Endothelial cell of umbilical vein (primary cell): ENCODE data around the gene MCC. TPM values are rescaled to one million over a fixed set of nuclear protein-coding genes. Genes with fewer than 3 reads are reported as not detected.

Experiments
- BruUV-seq: library from RNA; stranded (reverse); fragments of 400-500 nt; replicated peaks from 2 replicates; lab custom pipeline; 2021; lab: Mats Ljungman, UMichigan
- CTCF ChIA-PET: fragments of 300-600, 350-600 bp; sonication (Branson Sonifier 250); formaldehyde crosslinking; loops from one replicate; lab custom pipeline; 2021; ENCODE audit warnings: antibody characterized with exemption, inconsistent platforms; lab: Charles Lee
- POLR2A ChIA-PET: fragments of 300-600, 350-600 bp; sonication (Branson Sonifier 250); formaldehyde crosslinking; loops from one replicate; lab custom pipeline; 2021; ENCODE audit warnings: antibody characterized with exemption, inconsistent platforms; lab: Charles Lee
- DNase-seq: peaks from one replicate; pipeline ENCODE4 v3.0.0-alpha.2; 2011; ENCODE audit warnings: low read depth, low spot score
- FAIRE-seq: peaks from 2 replicates; lab custom pipeline; 2011; peaks lifted over from hg19 to GRCh38; lab: Jason Lieb, UNC
- H2AFZ ChIP-seq: 2 replicates; pipeline ENCODE4 v1.6.0; 2012; ENCODE audit warnings: low read depth, low read length, control low read depth, inconsistent platforms
- H3K27ac ChIP-seq: 2 replicates; pipeline ENCODE4 v1.5.1; 2011; ENCODE audit warnings: low read depth, mild to moderate bottlenecking, control low read depth, low read length, moderate library complexity; ENCODE audit not compliant: insufficient read depth
- H3K27me3 ChIP-seq, 2 experiments: 2 replicates each; pipeline versions ENCODE4 v1.6.0 to v1.6.1; 2011; ENCODE audit warnings: low read length in 2 of 2, mixed read lengths in 1 of 2; ENCODE audit not compliant: control insufficient read depth in 2 of 2, insufficient read depth in 2 of 2
- H3K36me3 ChIP-seq, 2 experiments: 2 replicates in 1 of 2; 3 replicates in 1 of 2; pipeline ENCODE4 v1.5.1; 2011; ENCODE audit warnings: low read length in 2 of 2, mild to moderate bottlenecking in 1 of 2, moderate library complexity in 1 of 2; ENCODE audit not compliant: control insufficient read depth in 2 of 2, insufficient read depth in 2 of 2; ENCODE audit errors: extremely low read depth in 1 of 2
- H3K4me1 ChIP-seq: 3 replicates; pipeline ENCODE4 v1.5.1; 2011; ENCODE audit warnings: mild to moderate bottlenecking, low read length; ENCODE audit not compliant: control insufficient read depth, insufficient read depth; ENCODE audit errors: extremely low read depth
- H3K4me2 ChIP-seq: 2 replicates; pipeline ENCODE4 v1.6.1; 2011; ENCODE audit warnings: low read length, control low read depth, mixed read lengths; ENCODE audit not compliant: insufficient read depth
- H3K4me3 ChIP-seq, 3 experiments: fragments of 200-600 bp in 1 of 3; sonication (generic), shearing (Covaris generic) in 1 of 3; replicated peaks in 1 of 3; 2 replicates each; pipeline ENCODE4 v1.5.1; 2011 to 2016; ENCODE audit warnings: control low read depth in 3 of 3, low read length in 3 of 3, mild to moderate bottlenecking in 2 of 3, inconsistent platforms in 1 of 3, low read depth in 1 of 3, moderate library complexity in 1 of 3; ENCODE audit not compliant: insufficient read depth in 1 of 3
- H3K79me2 ChIP-seq: 2 replicates; pipeline ENCODE4 v1.6.0; 2012; ENCODE audit warnings: low read length, inconsistent platforms; ENCODE audit not compliant: control insufficient read depth, insufficient read depth
- H3K9ac ChIP-seq: replicated peaks from 2 replicates; pipeline ENCODE3; 2011; ENCODE audit warnings: low read length, control low read depth; ENCODE audit not compliant: insufficient read depth; ENCODE audit errors: extremely low read depth
- H3K9me1 ChIP-seq: replicated peaks from 3 replicates; pipeline ENCODE4 v1.6.0; 2011; ENCODE audit warnings: mild to moderate bottlenecking, low read length; ENCODE audit not compliant: control insufficient read depth, insufficient read depth; ENCODE audit errors: extremely low read depth
- H3K9me3 ChIP-seq: replicated peaks from 2 replicates; pipeline ENCODE4 v1.5.1; 2012; ENCODE audit warnings: low read length, inconsistent platforms; ENCODE audit not compliant: control insufficient read depth, insufficient read depth
- H4K20me1 ChIP-seq: replicated peaks from 2 replicates; pipeline ENCODE3; 2011; ENCODE audit warnings: mild to moderate bottlenecking, low read length; ENCODE audit not compliant: control insufficient read depth, insufficient read depth; ENCODE audit errors: extremely low read depth
- EZH2 ChIP-seq: IDR thresholded peaks from 2 replicates; pipeline ENCODE4 v1.6.1; 2012; ENCODE audit warnings: borderline replicate concordance, low read depth, mild to moderate bottlenecking, moderate library complexity, low read length, inconsistent platforms; ENCODE audit not compliant: severe bottlenecking
- FOS ChIP-seq: IDR thresholded peaks from 2 replicates; pipeline ENCODE4 v1.6.1; 2011; ENCODE audit warnings: mild to moderate bottlenecking, low read length, moderate library complexity, borderline replicate concordance; ENCODE audit not compliant: insufficient read depth
- GATA2 ChIP-seq: IDR thresholded peaks from 2 replicates; pipeline ENCODE4 v1.7.0; 2011; ENCODE audit warnings: low read depth, mild to moderate bottlenecking, moderate library complexity, mixed read lengths, low read length; ENCODE audit not compliant: insufficient read length, insufficient read depth
- JUN ChIP-seq: IDR thresholded peaks from 2 replicates; pipeline ENCODE4 v1.6.1; 2011; ENCODE audit warnings: borderline replicate concordance, low read depth; ENCODE audit not compliant: insufficient read length, insufficient read depth
- MAX ChIP-seq: IDR thresholded peaks from 2 replicates; pipeline ENCODE4 v1.6.1; 2011; ENCODE audit not compliant: insufficient read depth, insufficient read length
- MYC ChIP-seq: IDR thresholded peaks from one replicate; pipeline ENCODE4 v1.6.1; 2011; ENCODE audit warnings: mild to moderate bottlenecking, low read depth, low read length
- POLR2A ChIP-seq: IDR thresholded peaks from 2 replicates; pipeline ENCODE4 v1.6.1; 2012; ENCODE audit warnings: low read depth, mild to moderate bottlenecking, control low read depth, low read length
- POLR2AphosphoS5 ChIP-seq: IDR thresholded peaks from 2 replicates; pipeline ENCODE4 v1.6.1; 2012; ENCODE audit warnings: low read depth, mild to moderate bottlenecking, control low read depth, low read length, moderate library complexity; ENCODE audit not compliant: insufficient read depth
- dilution Hi-C: fragments of 300-500 bp; cut with MboI; formaldehyde crosslinking; loops from one replicate; pipeline ENCODE4 v1.15.0; 2019; ENCODE audit warnings: low sequenced_read_pairs; ENCODE audit not compliant: extremely low pct_ligation_motif_present
- intact Hi-C: fragments of 100-400 bp; cut with micrococcal nuclease; formaldehyde crosslinking; loops from one replicate; pipeline ENCODE4 v1.10.0; 2022
- polyA plus RNA-seq, 4 experiments: library from polyadenylated mRNA; depleted of rRNA in 3 of 4; stranded (reverse) in 3 of 4; unstranded in 1 of 4; fragments of >200 nt; gene quantifications; 2 replicates each; pipeline versions ENCODE4 v1.2.1 to v1.2.3, GENCODE V29; 2011 to 2012; ENCODE audit warnings: missing spikeins in 1 of 4
- total RNA-seq: library from RNA; stranded (reverse); gene quantifications from 2 replicates; pipeline ENCODE4 v1.2.3, GENCODE V29; 2021
- TF ChIP-seq, protein P1 (sequence below), 2 donors: IDR thresholded peaks; 1 replicate in 1 of 2; 2 replicates in 1 of 2; pipeline ENCODE4 v1.5.1; 2011; ENCODE audit warnings: low read length in 2 of 2, mild to moderate bottlenecking in 2 of 2, moderate library complexity in 2 of 2, control low read depth in 1 of 2, inconsistent platforms in 1 of 2, low read depth in 1 of 2; ENCODE audit not compliant: insufficient read depth in 1 of 2; ENCODE audit errors: extremely low read depth in 1 of 2

The MCC gene
- total and polyA plus RNA-seq, 2 donors (not counting 3 experiments of a cell fraction or from before 2014, with no cell fraction given) = 6.9 to 27.5 TPM

DNA sequence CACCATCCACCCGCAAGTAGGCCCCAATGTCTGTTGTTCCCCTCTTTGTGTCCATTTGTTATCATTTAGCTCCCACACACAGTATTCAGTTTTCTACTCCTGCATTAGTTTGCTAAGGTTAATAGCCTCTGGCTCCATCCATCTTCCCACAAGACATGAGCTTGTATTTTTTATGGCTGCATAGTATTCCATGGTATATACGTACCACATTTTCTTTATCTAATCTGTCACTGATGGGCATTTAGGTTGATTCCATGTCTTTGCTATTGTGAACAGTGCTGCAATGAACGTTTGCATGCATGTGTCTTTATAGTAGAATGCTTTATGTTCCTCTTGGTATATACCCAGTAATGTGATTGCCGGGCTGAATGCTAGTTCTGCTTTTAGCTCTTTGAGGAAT, 361.2 kb downstream of the MCC start:
- H3K36me3 ChIP-seq = no peaks in the 10 kb centered on the region
- H3K79me2 ChIP-seq = no peaks in the 10 kb centered on the region
- intact Hi-C loops (loop anchor here (5.0 kb wide), 1 partner anchor 130 kb away; no protein-coding TSS in a partner anchor), dilution Hi-C loops (no loop called here)
- DNase-seq = no peak
- H3K9me3 ChIP-seq = no peaks in the 10 kb centered on the region
- TF ChIP-seq JUN = no peak
- TF ChIP-seq MYC = no peak
- no peak for TF ChIP-seq GATA2
- TF ChIP-seq FOS = no peak
- TF ChIP-seq, protein P1, sequence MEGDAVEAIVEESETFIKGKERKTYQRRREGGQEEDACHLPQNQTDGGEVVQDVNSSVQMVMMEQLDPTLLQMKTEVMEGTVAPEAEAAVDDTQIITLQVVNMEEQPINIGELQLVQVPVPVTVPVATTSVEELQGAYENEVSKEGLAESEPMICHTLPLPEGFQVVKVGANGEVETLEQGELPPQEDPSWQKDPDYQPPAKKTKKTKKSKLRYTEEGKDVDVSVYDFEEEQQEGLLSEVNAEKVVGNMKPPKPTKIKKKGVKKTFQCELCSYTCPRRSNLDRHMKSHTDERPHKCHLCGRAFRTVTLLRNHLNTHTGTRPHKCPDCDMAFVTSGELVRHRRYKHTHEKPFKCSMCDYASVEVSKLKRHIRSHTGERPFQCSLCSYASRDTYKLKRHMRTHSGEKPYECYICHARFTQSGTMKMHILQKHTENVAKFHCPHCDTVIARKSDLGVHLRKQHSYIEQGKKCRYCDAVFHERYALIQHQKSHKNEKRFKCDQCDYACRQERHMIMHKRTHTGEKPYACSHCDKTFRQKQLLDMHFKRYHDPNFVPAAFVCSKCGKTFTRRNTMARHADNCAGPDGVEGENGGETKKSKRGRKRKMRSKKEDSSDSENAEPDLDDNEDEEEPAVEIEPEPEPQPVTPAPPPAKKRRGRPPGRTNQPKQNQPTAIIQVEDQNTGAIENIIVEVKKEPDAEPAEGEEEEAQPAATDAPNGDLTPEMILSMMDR (IDR thresholded peaks at IDR 0.05; ENCODE audit: extremely low read depth in 1 of 2, insufficient read depth in 1 of 2, low read depth in 1 of 2, low read length in 2 of 2) = no peak
- no peak for TF ChIP-seq EZH2
- no peak for TF ChIP-seq MAX
- TF ChIP-seq POLR2AphosphoS5 = no peak
- TF ChIP-seq POLR2A = no peak
- no peak overlapping the region for H3K4me3 ChIP-seq
- ChIA-PET CTCF (interaction anchor here (1.2 kb wide), 1 partner anchor 11 kb away, joined by 3 read pairs; no protein-coding TSS in a partner anchor), POLR2A (no interaction called here)
- no peaks in the 10 kb centered on the region for H3K4me1 ChIP-seq
- no peaks in the 10 kb centered on the region for H3K9me1 ChIP-seq
- BruUV-seq = no TSS peak
- no peak overlapping the region for H2AFZ ChIP-seq
- no peaks in the 10 kb centered on the region for H3K27me3 ChIP-seq
- no peak overlapping the region for H3K4me2 ChIP-seq
- H3K9ac ChIP-seq = no peak overlapping the region
- H3K27ac ChIP-seq = no peak overlapping the region
- FAIRE-seq = no peak
- no peaks in the 10 kb centered on the region for H4K20me1 ChIP-seq
